GM23248 (cell line): ENCODE results near the gene NEGR1. TPM values are rescaled to one million over a fixed set of nuclear protein-coding genes. Genes with fewer than 3 reads are reported as not detected.

Experiments
- DNase-seq: peaks from one replicate; pipeline ENCODE4 v3.0.0-alpha.2; 2015
- H2AFZ ChIP-seq: fragments of 200-600 bp; sonication (generic); 2 replicates; pipeline ENCODE4 v1.6.1; 2016; ENCODE audit warnings: antibody characterized with exemption
- H3F3A ChIP-seq: fragments of 200-600 bp; sonication (generic); 2 replicates; pipeline ENCODE4 v1.6.1; 2016; ENCODE audit warnings: mild to moderate bottlenecking, antibody characterized with exemption, mixed run types; ENCODE audit not compliant: insufficient read depth
- H3K27ac ChIP-seq: fragments of 200-600 bp; sonication (generic); 2 replicates; pipeline ENCODE4 v1.5.1; 2016; ENCODE audit warnings: mild to moderate bottlenecking
- H3K27me3 ChIP-seq: fragments of 200-600 bp; sonication (generic); replicated peaks from 2 replicates; pipeline ENCODE4 v1.6.1; 2016; ENCODE audit warnings: mild to moderate bottlenecking; ENCODE audit not compliant: insufficient read depth
- H3K36me3 ChIP-seq: fragments of 200-600 bp; sonication (generic); 2 replicates; pipeline ENCODE4 v1.6.1; 2016; ENCODE audit warnings: low read depth, mild to moderate bottlenecking
- H3K4me1 ChIP-seq: fragments of 200-600 bp; sonication (generic); 2 replicates; pipeline ENCODE4 v1.6.1; 2016; ENCODE audit warnings: mild to moderate bottlenecking; ENCODE audit not compliant: insufficient read depth
- H3K4me2 ChIP-seq: fragments of 200-600 bp; sonication (generic); one replicate; pipeline ENCODE4 v1.6.1; 2016; ENCODE audit warnings: mild to moderate bottlenecking; ENCODE audit not compliant: unreplicated experiment
- H3K4me3 ChIP-seq: fragments of 200-600 bp; sonication (generic); 2 replicates; pipeline ENCODE4 v1.5.1; 2016; ENCODE audit warnings: mild to moderate bottlenecking
- H3K79me2 ChIP-seq: fragments of 200-600 bp; sonication (generic); 2 replicates; pipeline ENCODE4 v1.6.1; 2016; ENCODE audit warnings: mild to moderate bottlenecking; ENCODE audit not compliant: insufficient read depth
- H3K9ac ChIP-seq: fragments of 200-600 bp; sonication (generic); 2 replicates; pipeline ENCODE4 v1.6.1; 2016; ENCODE audit warnings: mild to moderate bottlenecking
- H3K9me2 ChIP-seq: fragments of 200-600 bp; sonication (generic); 2 replicates; pipeline ENCODE4 v1.6.1; 2016; ENCODE audit warnings: mixed run types, mild to moderate bottlenecking, moderate library complexity; ENCODE audit not compliant: insufficient read depth
- H3K9me3 ChIP-seq: fragments of 200-600 bp; sonication (generic); one replicate; pipeline ENCODE4 v1.6.1; 2017; ENCODE audit warnings: low read depth
- H4K20me1 ChIP-seq: fragments of 200-600 bp; sonication (generic); 2 replicates; pipeline ENCODE4 v1.6.0; 2016; ENCODE audit not compliant: insufficient read depth
- EZH2 ChIP-seq: fragments of 200-600 bp; sonication (generic); IDR thresholded peaks from 2 replicates; pipeline ENCODE4 v1.6.1; 2018; ENCODE audit warnings: antibody characterized with exemption, mild to moderate bottlenecking; ENCODE audit not compliant: insufficient read depth, poor library complexity, severe bottlenecking
- EZH2phosphoT487 ChIP-seq: fragments of 200-600 bp; sonication (generic); IDR thresholded peaks from 2 replicates; pipeline ENCODE4 v1.6.1; 2018; ENCODE audit warnings: antibody characterized with exemption, moderate library complexity, mild to moderate bottlenecking, low read depth; ENCODE audit not compliant: insufficient read depth
- WGBS, 2 experiments: methylation state at CpG; one replicate each; pipeline ENCODE4 v1.1.6; 2015 to 2017; ENCODE audit warnings: low lambda C conversion rate in 2 of 2, low coverage in 1 of 2; ENCODE audit errors: missing lambda C conversion rate in 2 of 2; 5-methylcytosine and 5-hydroxymethylcytosine counted together
- in situ Hi-C: fragments of 300-500 bp; cut with MboI; formaldehyde crosslinking; loops from 2 replicates; pipeline ENCODE4 v1.15.0; 2020
- polyA plus RNA-seq: library from polyadenylated mRNA; unstranded; fragments of >200 nt; fragmentation: Nextera tagmentation; extraction: Ambion mirVana; gene quantifications from 2 replicates; pipeline ENCODE4 v1.2.1, GENCODE V29; 2016
- total RNA-seq: library from RNA; depleted of rRNA; stranded (reverse); fragments of >200 nt; shearing (Covaris generic); gene quantifications from 2 replicates; pipeline ENCODE4 v1.2.3, GENCODE V29; 2014

NEGR1 gene
- total and polyA plus RNA-seq, 2 experiments from 2014 or later: 14.3 to 15.7 TPM

- H3F3A ChIP-seq: no peaks in the 10 kb centered on the region
- H3K9ac ChIP-seq: no peak overlapping the region
- 91 to 94% methylated on average over 2 of the region's 2 CpGs for WGBS, 2 experiments
- no peaks in the 10 kb centered on the region for H3K9me2 ChIP-seq
- no peaks in the 10 kb centered on the region for H3K27me3 ChIP-seq
- TF ChIP-seq EZH2: no peak
- TF ChIP-seq EZH2phosphoT487: no peak
- H3K4me2 ChIP-seq: no peak overlapping the region
- no peaks in the 10 kb centered on the region for H3K9me3 ChIP-seq
- in situ Hi-C loops: no loop called here
- H3K4me1 ChIP-seq: no peaks in the 10 kb centered on the region
- no peak overlapping the region for H3K4me3 ChIP-seq
- no peaks in the 10 kb centered on the region for H3K79me2 ChIP-seq
- no peak overlapping the region for H3K27ac ChIP-seq
- H3K36me3 ChIP-seq: no peaks in the 10 kb centered on the region
- no peak overlapping the region for H2AFZ ChIP-seq
- no peak for DNase-seq
- no peaks in the 10 kb centered on the region for H4K20me1 ChIP-seq
Measured at GRCh38 chr1:71600023-71600422, 682.3 kb downstream of the NEGR1 start.

- Histone ChIP-seq H3K9me2 (no peaks in the 10 kb centered on the region), H4K20me1 (no peaks in the 10 kb centered on the region), H2AFZ (no peak overlapping the region), H3K36me3 (no peaks in the 10 kb centered on the region), H3K4me1 (no peaks in the 10 kb centered on the region), H3F3A (no peaks in the 10 kb centered on the region), H3K27ac (no peak overlapping the region), H3K9me3 (no peaks in the 10 kb centered on the region), H3K9ac (no peak overlapping the region), H3K4me2 (no peak overlapping the region), H3K27me3 (no peaks in the 10 kb centered on the region), H3K79me2 (no peaks in the 10 kb centered on the region), H3K4me3 (no peak overlapping the region)
- TF ChIP-seq EZH2phosphoT487 (no peak), EZH2 (no peak)
- WGBS, 2 experiments: 44% methylated on average over 1 of the region's 1 CpG
- in situ Hi-C loops: loop anchor here (25.0 kb wide), 1 partner anchor 438 kb away; no protein-coding TSS in a partner anchor
- no peak for DNase-seq
Measured at GRCh38 chr1:71599306-71599705, 683.0 kb downstream of the NEGR1 start.

GRCh38 chr1:71593523-71593922, 688.8 kb downstream of the NEGR1 start:
- no peak overlapping the region for H3K4me2 ChIP-seq
- no peak overlapping the region for H2AFZ ChIP-seq
- H4K20me1 ChIP-seq: no peaks in the 10 kb centered on the region
- no peak overlapping the region for H3K4me3 ChIP-seq
- no peak overlapping the region for H3K9ac ChIP-seq
- H3K9me3 ChIP-seq: no peaks in the 10 kb centered on the region
- H3K27me3 ChIP-seq: no peaks in the 10 kb centered on the region
- no peak overlapping the region for H3K27ac ChIP-seq
- no peaks in the 10 kb centered on the region for H3K4me1 ChIP-seq
- in situ Hi-C loops: loop anchor here (25.0 kb wide), 1 partner anchor 444 kb away; no protein-coding TSS in a partner anchor
- no peaks in the 10 kb centered on the region for H3K9me2 ChIP-seq
- peak; percentile 9 for DNase-seq
- no peaks in the 10 kb centered on the region for H3F3A ChIP-seq
- H3K36me3 ChIP-seq: no peaks in the 10 kb centered on the region
- TF ChIP-seq EZH2: no peak
- TF ChIP-seq EZH2phosphoT487: no peak
- no peaks in the 10 kb centered on the region for H3K79me2 ChIP-seq

GRCh38 chr1:71592646-71593274, 689.6 kb downstream of the NEGR1 start:
- Histone ChIP-seq H3K9ac (no peak overlapping the region), H3K4me2 (no peak overlapping the region), H3K9me2 (no peaks in the 10 kb centered on the region), H3F3A (no peaks in the 10 kb centered on the region), H3K36me3 (no peaks in the 10 kb centered on the region), H3K4me1 (no peaks in the 10 kb centered on the region), H3K9me3 (no peaks in the 10 kb centered on the region), H3K79me2 (no peaks in the 10 kb centered on the region), H3K4me3 (no peak overlapping the region), H3K27ac (no peak overlapping the region), H3K27me3 (no peaks in the 10 kb centered on the region), H2AFZ (no peak overlapping the region), H4K20me1 (no peaks in the 10 kb centered on the region)
- in situ Hi-C loops: loop anchor here (25.0 kb wide), 1 partner anchor 445 kb away; no protein-coding TSS in a partner anchor
- DNase-seq: no peak
- TF ChIP-seq EZH2phosphoT487 (no peak), EZH2 (no peak)
- WGBS, 2 experiments: 72 to 74% methylated on average over 9 of the region's 9 CpGs
